MCF 10A (cell line): ENCODE data around the gene SH3BP5. TPM values are rescaled to one million over a fixed set of nuclear protein-coding genes. Genes with fewer than 3 reads are reported as not detected.

Experiments used
- BruUV-seq: library from RNA; stranded (reverse); fragments of 400-500 nt; replicated peaks from 2 replicates; lab custom pipeline; 2021; lab: Mats Ljungman, UMichigan
- CTCF ChIA-PET: fragments of 300-600 bp; sonication (Branson Sonifier 250); formaldehyde crosslinking; extraction: SDS; loops from one replicate; lab custom pipeline; 2021; ENCODE audit warnings: antibody characterized with exemption, inconsistent platforms; lab: Yijun Ruan, JAX
- POLR2A ChIA-PET: fragments of 300-600, 350-650 bp; sonication (Branson Sonifier 250); formaldehyde crosslinking; extraction: SDS; loops from one replicate; lab custom pipeline; 2020; ENCODE audit warnings: antibody characterized with exemption, inconsistent platforms; lab: Yijun Ruan, JAX
- DNase-seq: peaks from one replicate; pipeline ENCODE4 v3.0.0-alpha.2; 2018; ENCODE audit not compliant: unreplicated experiment
- H3K27ac Mint-ChIP-seq: one replicate; pipeline ENCODE4 v1.8.0; 2022; ENCODE audit warnings: mild to moderate bottlenecking, low read depth, mixed read lengths; ENCODE audit not compliant: unreplicated experiment
- H3K27me3 Mint-ChIP-seq: one replicate; pipeline ENCODE4 v1.8.0; 2022; ENCODE audit warnings: mixed read lengths; ENCODE audit not compliant: insufficient read depth, unreplicated experiment
- H3K36me3 Mint-ChIP-seq: one replicate; pipeline ENCODE4 v1.8.0; 2022; ENCODE audit warnings: mild to moderate bottlenecking, moderate library complexity, mixed read lengths; ENCODE audit not compliant: insufficient read depth, unreplicated experiment
- H3K4me1 Mint-ChIP-seq: one replicate; pipeline ENCODE4 v1.8.0; 2022; ENCODE audit warnings: mixed read lengths; ENCODE audit not compliant: insufficient read depth, unreplicated experiment
- H3K4me3 Mint-ChIP-seq: one replicate; pipeline ENCODE4 v1.8.0; 2022; ENCODE audit warnings: mild to moderate bottlenecking, moderate library complexity, mixed read lengths; ENCODE audit not compliant: unreplicated experiment
- H3K9me3 Mint-ChIP-seq: one replicate; pipeline ENCODE4 v1.8.0; 2022; ENCODE audit warnings: mixed read lengths; ENCODE audit not compliant: unreplicated experiment
- intact Hi-C: fragments of 100-400 bp; cut with micrococcal nuclease; formaldehyde crosslinking; loops from 2 replicates; pipeline ENCODE4 v1.14.1; 2022
- total RNA-seq: library from RNA; stranded (reverse); gene quantifications from 2 replicates; pipeline ENCODE4 v1.2.3, GENCODE V29; 2022
- TF ChIP-seq, protein P1 (sequence below): fragments of 200-600 bp; IDR thresholded peaks from one replicate; pipeline ENCODE4 v1.8.0; 2022; ENCODE audit warnings: antibody characterized with exemption, mild to moderate bottlenecking; ENCODE audit not compliant: unreplicated experiment

The SH3BP5 gene
- total RNA-seq, 1 experiment from 2014 or later = 8.8 TPM

GRCh38 chr3:15265655-15266509, 66.5 kb downstream of the SH3BP5 start:
- DNase-seq = no peak
- TF ChIP-seq, protein P1, sequence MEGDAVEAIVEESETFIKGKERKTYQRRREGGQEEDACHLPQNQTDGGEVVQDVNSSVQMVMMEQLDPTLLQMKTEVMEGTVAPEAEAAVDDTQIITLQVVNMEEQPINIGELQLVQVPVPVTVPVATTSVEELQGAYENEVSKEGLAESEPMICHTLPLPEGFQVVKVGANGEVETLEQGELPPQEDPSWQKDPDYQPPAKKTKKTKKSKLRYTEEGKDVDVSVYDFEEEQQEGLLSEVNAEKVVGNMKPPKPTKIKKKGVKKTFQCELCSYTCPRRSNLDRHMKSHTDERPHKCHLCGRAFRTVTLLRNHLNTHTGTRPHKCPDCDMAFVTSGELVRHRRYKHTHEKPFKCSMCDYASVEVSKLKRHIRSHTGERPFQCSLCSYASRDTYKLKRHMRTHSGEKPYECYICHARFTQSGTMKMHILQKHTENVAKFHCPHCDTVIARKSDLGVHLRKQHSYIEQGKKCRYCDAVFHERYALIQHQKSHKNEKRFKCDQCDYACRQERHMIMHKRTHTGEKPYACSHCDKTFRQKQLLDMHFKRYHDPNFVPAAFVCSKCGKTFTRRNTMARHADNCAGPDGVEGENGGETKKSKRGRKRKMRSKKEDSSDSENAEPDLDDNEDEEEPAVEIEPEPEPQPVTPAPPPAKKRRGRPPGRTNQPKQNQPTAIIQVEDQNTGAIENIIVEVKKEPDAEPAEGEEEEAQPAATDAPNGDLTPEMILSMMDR = no peak
- peaks cover 23% of the 10 kb centered on the region for H3K4me1 Mint-ChIP-seq
- no peak overlapping the region for H3K27ac Mint-ChIP-seq
- intact Hi-C loops = loop anchor here (10.0 kb wide), 1 partner anchor 161 kb away; no protein-coding TSS in a partner anchor
- ChIA-PET POLR2A (interaction anchor here (1.0 to 6.5 kb wide), 6 partner anchors 8 to 158 kb away, joined by 3 to 74 read pairs (median 4); partner anchors contain the start of gene SH3BP5), CTCF (interaction anchor here (0.6 to 9.6 kb wide), 19 partner anchors 10 to 291 kb away, joined by 3 to 183 read pairs (median 4); partner anchors contain the start of gene SH3BP5)
- no peaks in the 10 kb centered on the region for H3K27me3 Mint-ChIP-seq
- H3K4me3 Mint-ChIP-seq = no peak overlapping the region
- H3K36me3 Mint-ChIP-seq = peaks cover 4% of the 10 kb centered on the region
- no TSS peak for BruUV-seq
- H3K9me3 Mint-ChIP-seq = no peaks in the 10 kb centered on the region

- TF ChIP-seq, protein P1 = no peak
- DNase-seq = no peak
- Mint-ChIP-seq H3K9me3 (no peaks in the 10 kb centered on the region), H3K4me1 (peaks cover 26% of the 10 kb centered on the region), H3K4me3 (no peak overlapping the region), H3K36me3 (peaks cover 8% of the 10 kb centered on the region), H3K27ac (peak overlapping the region; percentile 42), H3K27me3 (no peaks in the 10 kb centered on the region)
- no TSS peak for BruUV-seq
- POLR2A ChIA-PET = interaction anchor here (0.7 to 1.2 kb wide), 3 partner anchors 56 to 337 kb away, joined by 3 read pairs; partner anchors contain the start of genes BTD and HACL1
- CTCF ChIA-PET = interaction anchor here (0.6 to 9.6 kb wide), 6 partner anchors 18 to 1030 kb away, joined by 3 to 183 read pairs (median 25); no protein-coding TSS in a partner anchor
- intact Hi-C loops = loop anchor here (10.0 kb wide), 1 partner anchor 160 kb away; no protein-coding TSS in a partner anchor
Observed at GRCh38 chr3:15264486-15264885, 67.9 kb downstream of the SH3BP5 start.

GRCh38 chr3:15263926-15264325, 68.5 kb downstream of the SH3BP5 start:
- H3K4me3 Mint-ChIP-seq = no peak overlapping the region
- H3K27me3 Mint-ChIP-seq = no peaks in the 10 kb centered on the region
- H3K36me3 Mint-ChIP-seq = peaks cover 14% of the 10 kb centered on the region
- TF ChIP-seq, protein P1 = no peak
- intact Hi-C loops = loop anchor here (10.0 kb wide), 1 partner anchor 159 kb away; no protein-coding TSS in a partner anchor
- peaks cover 21% of the 10 kb centered on the region for H3K4me1 Mint-ChIP-seq
- DNase-seq = no peak
- no peaks in the 10 kb centered on the region for H3K9me3 Mint-ChIP-seq
- no TSS peak for BruUV-seq
- ChIA-PET POLR2A (interaction anchor here (0.9 to 1.2 kb wide), 2 partner anchors 11 to 56 kb away, joined by 3 read pairs; no protein-coding TSS in a partner anchor), CTCF (interaction anchor here (0.5 to 9.6 kb wide), 3 partner anchors 115 to 165 kb away, joined by 4 to 183 read pairs (median 107); no protein-coding TSS in a partner anchor)
- H3K27ac Mint-ChIP-seq = no peak overlapping the region
